Activated CD8-positive, alpha-beta memory T cell treated with anti-CD3 and anti-CD28 coated beads, Interleukin-2, amount 50 U/mL, for 24 hours (primary cell): ENCODE measurements around the gene ABHD17A.

ENCODE experiments used
- DNase-seq: peaks from one replicate; pipeline ENCODE4 v3.0.0-alpha.2; 2020; ENCODE audit errors: extremely low read depth

ABHD17A gene

DNA sequence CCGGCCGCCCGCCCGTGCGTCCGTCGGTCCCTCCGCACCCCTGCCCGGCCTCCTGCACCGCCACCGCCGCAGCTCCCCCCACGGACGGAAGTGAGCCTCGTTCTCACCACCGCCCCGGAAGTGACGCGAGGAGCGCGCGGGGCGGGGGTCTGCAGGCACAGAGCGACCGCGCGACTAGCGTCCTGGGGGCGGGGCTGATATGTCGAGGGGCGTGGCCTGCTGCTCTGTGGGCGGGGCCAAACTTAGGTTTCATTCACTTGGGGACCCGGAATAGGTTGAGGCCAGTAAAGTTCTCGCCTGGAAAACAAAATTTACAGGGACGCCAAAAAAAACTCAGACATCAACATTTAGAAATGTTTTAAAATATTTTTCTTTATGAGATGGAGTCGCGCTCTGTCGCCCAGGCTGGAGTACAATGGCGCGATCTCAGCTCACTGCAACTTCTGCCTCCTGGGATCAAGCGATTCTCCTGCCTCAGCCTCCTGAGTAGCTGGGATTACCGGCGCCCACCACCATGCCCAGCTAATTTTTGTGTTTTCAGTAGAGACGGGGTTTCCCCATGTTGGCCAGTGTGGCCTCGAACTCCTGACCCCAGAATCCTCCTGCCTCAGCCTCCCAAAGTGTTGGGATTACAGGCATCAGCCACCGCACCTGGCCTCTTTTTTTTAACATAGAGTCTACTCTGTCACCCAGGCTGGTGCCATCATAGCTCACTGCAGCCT is at the start of gene ABHD17A:
TSS of gene ABHD17A (minus strand) at position 99 of the 722 bp plus-strand sequence. CDS start 3,930 bp downstream, outside the sequence.
- peak; percentile 86 for DNase-seq

DNA sequence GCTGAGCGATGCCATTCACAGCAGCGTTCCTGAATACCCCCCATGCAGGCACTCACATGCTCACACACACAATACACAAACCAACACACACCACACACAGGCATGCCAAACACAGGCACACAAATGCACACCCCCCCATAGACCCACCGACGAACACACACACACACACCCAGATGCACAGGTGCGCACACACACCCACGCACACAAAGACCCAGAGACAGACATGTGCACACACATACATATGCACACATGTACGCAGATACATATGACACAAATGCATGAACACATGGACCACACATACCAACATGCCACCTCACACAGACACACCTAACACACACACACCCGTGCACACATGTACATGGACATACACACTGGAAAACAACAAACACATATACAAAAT is 48.6 kb upstream of the ABHD17A start:
- no peak for DNase-seq

DNA sequence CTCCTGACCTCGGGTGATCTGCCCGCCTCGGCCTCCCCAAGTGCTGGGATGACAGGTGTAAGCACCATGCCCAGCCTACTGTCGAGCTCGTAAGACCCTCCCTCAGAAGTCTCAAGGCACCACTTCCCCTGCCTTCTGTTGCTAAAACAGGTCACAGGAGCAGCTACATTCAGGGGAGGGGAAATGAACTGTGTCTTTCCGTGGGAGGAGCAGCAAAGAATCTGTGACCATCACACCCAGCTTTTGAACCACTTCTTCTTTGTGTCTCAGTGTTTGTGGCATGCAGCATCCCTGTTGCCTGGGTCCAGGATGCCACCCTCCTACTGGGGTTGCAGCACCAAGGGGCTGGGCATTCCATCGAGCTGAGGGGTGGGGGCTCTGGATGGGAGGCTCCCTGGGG is 47.9 kb upstream of the ABHD17A start:
- no peak for DNase-seq

DNA sequence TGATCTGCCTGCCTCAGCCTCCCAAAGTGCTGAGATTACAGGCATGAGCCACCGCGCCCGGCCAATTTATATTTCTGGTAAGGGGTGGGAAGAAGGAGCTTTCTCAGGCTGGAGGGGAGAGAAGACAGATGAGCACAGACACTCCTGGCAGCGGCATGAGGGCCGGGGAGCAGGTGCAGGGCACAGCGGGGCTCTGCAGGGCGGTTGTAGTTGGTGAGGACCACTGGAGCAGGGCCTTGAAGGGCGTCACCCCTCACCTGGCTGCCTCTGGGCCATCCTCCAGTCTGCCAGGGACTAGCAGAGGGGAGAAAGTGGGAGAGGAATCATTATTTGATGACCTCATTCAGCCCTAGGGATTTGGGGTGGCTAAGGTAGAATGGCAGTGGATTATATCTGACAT is 47.1 kb upstream of the ABHD17A start:
- no peak for DNase-seq

DNA sequence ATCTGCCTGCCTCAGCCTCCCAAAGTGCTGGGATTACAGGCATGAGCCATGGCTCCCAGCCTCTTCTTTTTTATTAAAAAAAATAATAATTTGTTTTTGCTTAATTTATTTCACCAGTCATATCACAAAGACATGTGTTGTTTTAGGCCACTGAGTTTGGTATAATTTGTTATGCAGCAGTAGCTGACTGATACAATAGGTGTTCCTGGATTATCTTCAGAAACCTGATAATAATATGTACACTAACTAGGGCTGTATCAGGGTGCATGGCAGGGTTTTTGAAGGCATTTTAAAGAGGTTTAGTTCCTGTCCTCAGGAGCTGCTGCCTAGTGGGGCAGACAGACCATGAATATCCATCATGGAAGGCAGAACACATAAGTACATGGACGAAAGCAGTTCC is 46.1 kb upstream of the ABHD17A start:
- DNase-seq, result no peak

DNA sequence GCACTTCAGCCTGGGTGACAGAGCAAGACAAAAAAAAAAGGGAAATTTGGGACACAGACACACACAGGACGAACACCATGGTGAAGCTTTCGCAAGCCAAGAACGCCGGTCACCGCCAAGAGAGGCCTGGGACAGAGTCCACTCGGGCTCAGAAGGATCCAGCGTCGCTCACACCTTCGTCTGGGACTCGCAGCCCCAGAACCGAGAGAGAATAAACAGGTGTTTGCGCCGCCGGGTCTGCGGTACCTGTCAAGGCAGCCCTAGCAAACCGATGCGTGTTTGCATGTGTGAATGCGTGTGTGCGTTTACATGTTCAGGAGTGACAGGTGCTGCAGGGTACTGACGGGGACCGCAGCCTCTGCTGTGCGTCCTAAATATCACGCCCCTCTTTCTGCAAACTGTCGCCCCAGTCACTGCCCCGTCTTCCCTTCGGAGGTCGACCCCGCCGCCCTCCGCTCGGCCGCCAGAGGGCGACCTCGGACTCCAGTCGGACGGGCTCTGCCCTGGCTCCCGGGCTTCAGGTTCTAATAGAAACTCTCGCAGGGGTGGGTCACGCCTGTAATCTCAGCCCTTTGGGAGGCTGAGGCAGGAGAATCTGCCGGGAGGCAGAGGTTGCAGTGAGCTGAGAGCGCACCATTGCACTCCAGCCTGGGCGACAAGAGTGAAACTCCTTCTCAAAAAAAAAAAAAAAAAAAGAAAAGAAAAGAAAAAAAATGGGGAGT is 43.9 kb upstream of the ABHD17A start:
- DNase-seq, result no peak

DNA sequence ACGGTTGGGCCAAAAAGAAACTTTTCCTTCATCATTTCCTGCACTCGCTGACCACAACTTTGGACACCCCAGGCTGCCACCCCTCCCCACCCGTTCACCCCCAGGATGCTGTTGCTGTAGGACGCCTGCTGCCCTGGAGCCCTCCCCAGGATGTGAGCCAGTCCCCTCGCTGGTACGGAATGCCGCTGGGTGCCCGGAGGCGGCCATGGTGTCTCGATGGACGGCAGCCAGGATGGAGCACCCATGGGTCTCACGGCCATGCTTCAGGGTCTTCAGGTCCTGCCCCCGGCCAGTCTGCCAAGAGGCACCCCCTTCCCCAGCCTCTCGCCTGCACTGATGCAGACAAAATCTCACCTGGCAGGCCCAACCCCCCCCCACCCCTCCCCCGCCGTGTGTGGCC is 40.2 kb upstream of the ABHD17A start:
- no peak for DNase-seq

DNA sequence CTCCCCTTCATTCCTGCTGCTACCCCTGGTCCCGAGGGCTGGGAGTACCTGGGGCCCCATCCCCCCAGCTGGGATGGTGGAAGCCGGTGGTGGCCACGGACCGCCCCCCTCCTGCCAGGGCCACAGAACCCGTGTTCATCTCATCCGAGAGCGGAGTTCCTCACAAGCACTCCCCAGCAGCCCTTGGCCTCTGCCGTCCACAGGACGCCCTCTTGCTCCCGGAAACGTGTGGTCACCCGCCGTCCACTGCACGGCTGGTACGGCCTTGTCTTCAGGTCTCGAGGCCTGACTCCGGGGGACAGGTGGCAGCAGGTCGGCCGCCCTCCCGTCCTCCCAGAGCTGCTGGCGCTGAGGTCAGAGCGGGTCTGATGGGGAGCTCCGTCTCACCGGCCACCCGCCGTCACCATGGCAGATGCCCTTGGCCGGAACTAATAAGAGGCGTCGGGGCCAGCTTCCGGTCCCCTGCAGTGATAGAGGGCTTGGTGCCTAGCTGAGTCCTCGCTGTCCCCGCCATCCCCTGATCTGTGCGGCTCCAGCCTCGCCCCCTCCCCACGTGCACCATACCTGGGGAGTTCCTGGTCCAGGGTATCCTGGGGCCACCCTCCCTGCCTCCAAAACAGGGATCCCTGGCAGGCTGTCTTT is 39.1 kb upstream of the ABHD17A start:
- DNase-seq, result no peak

DNA sequence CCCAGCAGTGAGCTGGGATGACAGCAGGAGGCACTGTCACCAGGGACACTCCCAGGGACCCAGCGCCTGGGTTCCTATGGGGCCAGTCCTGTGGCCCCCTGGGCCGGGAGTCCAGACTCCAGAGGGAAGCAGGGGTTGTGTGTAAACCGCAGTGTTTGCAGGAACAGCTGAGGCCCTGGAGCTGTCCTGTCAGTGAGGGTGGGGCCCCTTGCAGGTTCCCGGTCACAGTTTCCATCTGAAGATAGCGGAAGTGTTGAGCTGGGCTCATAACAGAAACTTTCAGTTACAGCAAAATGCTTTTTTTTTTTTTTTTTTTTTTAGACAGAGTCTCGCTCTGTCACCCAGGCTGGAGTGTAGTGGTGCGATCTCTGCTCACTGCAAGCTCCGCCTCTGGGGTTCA is 38.0 kb upstream of the ABHD17A start:
- no peak for DNase-seq

DNA sequence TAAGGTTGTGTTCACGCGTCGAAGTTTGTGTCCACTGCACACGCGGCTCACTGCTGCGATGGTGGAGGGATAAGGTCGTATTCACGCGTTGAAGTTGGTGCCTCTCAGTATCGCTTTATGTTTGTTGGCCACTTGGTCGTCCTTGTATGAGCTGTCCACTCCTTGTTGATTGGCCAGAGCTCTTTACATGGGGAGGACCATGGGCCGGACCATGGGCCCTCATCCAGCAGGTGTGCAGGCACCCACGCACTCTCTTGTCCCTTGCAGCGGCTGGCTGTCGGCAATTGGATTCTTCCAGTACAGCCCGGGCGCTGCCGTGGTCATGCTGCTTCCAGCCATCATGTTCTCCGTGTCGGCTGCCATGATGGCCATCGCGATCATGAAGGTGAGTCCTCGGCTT is 37.5 kb upstream of the ABHD17A start:
- no peak for DNase-seq

DNA sequence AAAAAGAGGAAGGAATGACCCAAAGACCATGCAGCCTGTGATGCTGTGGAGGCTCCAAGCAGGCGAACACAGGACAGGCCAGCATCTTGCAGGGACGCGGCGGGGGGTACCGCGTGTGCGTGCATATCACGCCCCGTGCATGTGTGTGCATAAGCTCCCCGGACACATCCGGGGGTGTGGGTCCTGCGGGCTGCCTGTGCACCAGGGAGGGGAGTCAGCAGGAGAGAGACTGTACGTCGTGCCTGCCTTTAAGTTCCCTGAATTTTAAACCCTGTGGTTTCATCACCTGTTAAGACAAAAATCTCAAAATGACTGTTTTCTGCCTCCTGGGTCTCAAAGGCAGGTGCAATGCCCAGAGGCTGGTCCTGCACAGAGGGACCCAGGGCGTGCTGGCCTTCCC is 36.5 kb upstream of the ABHD17A start:
- no peak for DNase-seq

DNA sequence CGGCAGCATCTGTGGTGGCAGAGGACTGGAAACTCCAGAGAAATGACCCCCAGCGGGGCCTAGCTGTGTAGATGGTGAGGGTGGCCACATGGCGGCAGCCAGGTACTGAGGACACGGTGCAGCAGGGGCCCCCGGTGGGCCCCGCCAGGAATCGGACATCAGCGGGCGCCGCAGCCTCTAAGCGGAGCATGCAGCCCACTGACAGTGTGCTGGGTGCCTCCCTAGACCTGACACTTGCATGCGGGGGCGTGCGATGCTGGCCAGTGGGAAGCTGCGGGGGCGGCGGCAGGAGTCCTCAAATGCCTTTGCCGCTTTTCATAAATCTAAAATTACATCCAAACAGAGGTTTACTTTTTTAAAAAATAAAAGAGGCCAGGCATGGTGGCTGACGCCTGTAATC is 36.0 kb upstream of the ABHD17A start:
- DNase-seq, result no peak

DNA sequence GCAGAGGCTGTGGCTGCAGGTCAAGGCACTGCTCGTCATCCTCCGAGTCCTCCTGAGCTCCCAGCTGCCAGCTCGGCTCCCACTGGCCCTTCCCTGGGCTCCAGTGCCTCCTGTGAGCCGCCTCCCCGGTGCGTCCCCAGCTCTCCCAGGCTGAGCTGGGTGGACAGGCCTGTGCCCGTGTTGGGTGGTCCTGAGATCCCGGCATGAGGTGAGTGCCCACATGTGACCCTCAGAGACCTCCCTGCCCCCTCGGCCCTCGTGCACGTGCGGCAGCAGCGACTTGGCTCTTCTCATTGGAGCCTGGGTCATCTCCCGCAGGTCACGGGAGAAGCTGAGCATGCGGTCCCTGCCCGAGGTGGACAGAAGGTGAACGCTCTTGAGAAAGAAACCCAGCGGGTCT is 35.3 kb upstream of the ABHD17A start:
- DNase-seq, result no peak

DNA sequence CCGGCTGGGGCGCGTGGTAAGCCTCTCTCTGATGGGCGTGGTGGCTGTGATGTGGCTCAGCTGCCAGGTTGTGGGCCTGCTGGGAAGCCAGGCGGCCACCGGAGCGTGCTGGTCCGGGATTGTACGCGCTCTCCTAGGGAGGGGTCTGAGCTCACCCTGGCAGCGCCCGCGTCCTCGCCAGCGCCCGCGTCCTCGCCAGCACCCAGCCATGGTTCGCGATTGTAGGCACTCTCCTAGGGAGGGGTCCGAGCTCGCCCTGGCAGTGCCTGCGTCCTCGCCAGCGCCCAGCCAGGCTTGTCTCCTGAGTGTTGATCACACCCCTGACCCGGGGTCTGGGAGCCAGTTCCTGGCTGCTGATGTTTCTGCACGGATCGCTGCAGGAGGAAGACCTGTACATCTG is 33.7 kb upstream of the ABHD17A start:
- no peak for DNase-seq

DNA sequence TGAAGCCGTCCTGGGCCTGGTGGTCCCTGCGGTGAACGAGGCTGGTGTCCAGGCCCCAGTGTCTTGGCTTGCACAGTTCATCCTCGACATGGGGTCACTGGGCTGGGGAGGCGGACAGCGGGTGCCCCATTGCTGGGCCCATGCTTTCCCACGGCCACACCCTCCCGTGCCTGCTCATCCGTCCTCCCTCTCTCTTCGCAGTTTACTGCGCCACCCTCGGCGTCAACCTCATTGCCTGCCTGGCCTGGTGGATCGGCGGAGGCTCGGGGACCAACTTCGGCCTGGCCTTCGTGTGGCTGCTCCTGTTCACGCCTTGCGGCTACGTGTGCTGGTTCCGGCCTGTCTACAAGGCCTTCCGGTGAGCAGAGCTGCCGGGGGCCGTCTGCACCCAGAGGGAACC is 32.6 kb upstream of the ABHD17A start:
- no peak for DNase-seq

DNA sequence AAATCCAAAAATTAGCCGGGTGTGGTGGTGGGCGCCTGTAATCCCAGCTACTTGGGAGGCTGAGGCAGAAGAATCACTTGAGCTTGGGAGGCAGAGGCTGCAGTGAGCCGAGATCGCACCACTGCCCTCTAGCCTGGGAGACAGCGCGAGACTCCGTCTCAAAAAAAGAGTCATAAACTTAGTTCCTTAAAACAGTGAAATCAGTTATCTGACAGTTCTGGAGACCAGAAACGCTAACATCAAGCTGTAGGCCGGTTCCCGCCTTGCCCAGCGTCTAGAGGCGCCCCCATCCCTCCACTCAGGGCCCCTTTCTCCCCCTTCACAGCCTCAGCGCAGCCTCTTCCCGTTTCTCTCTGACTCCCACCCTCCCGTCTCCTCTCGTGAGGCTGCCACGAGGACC is 31.9 kb upstream of the ABHD17A start:
- DNase-seq, result no peak

DNA sequence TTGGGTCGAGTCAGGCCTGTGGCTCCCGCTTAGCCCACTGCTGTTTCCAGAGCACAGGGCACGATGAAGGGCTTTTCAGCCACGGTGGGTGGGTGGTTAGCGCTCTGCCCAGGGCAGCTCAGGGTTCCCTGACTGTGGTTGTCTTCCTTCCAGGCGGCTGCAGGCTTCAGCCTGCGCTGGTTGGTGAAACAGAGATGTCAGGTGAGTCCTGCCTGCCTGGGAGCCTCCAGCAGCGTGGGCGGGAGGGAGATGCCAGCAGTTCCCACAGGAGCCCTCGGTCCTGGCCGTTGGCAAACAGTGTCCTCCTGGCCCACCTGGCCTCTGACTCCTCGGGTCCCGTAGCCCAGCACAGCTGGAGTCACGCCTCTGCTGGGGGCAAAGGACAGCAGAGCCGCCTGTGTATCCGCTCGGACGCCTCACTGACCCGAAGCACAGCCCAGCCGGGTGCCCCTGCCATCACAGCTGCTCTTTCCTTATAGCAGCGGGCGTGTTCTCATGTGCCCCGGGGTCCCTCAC is 29.6 kb upstream of the ABHD17A start:
- no peak for DNase-seq

DNA sequence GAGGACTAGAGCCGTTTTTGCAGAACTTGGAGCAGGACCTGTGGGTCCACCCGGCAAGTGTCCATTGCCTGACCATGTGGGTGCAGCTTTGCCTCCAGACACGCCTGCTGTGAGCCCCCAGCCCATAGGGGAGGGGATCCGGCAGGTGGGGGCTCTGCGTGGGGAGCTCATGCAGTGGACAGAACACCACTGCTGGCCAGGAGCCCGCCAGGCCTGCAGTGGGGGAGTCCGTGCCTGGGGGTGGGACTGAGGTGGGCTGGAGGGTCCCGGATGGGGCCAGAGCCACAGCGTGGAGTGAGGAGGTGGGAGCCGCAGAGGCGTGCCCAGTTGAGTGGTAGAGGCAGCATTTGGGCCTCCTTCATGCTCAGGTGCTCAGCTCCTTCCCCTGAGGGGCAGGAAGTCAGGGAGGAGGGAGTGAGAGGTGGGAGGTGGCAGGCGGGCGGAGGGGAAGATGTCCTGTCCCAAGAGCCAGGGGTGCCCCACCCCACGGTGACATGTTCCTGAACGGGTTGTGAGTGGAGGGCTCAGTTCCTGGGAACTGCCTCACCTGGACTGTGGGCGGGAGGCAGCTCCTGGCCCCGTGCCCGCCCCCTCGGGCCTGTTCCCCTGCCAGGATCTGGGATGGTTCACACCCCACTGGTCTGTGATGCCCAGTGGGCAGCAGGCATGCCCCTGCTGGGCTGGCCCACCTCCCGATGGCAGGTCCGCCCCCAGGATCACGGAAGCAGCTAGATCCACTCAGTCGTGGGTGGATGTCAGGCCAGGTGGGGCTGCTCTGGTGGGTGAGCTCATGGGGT is 28.7 kb upstream of the ABHD17A start:
- no peak for DNase-seq

DNA sequence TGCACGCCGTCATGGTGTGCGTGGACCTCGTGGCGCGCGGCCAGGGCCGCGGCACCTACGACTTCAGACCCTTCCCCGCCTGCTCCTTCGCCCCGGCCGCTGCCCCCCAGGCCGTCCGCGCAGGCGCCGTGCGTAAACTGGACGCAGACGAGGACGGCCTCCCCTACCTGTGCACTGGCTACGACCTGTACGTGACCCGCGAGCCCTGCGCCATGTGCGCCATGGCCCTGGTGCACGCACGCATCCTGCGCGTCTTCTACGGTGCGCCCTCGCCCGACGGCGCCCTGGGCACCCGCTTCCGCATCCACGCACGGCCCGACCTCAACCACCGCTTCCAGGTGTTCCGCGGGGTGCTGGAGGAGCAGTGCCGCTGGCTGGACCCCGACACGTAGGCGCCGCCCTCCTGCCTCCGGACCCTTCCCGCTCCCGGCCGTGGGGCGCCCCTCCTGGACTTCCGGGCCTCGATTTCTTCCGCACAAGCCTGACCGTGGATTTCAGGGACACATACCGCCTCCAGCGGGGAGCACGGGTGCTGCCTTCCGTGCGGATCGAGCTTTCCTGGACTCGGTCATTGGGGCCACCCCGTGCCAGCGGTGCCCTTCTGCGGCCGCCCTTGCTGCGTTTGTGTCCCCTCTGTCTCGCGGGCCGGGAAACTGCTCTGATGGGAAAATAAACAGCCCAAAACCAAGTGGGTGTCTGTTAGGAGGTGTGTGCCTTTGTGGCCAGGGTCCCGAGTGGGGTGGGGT is 27.6 kb upstream of the ABHD17A start:
- no peak for DNase-seq

DNA sequence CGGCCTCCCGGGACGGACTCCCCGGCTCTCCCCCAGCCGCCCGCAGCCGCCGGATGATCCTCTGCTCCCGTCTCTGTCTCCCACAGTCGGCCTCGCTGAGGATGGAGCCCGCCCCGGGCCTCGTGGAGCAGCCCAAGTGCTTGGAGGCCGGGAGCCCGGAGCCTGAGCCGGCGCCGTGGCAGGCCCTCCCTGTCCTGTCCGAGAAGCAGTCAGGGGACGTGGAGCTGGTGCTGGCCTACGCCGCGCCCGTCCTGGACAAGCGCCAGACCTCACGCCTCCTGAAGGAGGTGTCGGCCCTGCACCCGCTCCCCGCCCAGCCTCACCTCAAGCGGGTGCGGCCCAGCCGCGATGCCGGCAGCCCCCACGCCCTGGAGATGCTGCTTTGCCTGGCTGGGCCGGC is 26.7 kb upstream of the ABHD17A start:
- no peak for DNase-seq

DNA sequence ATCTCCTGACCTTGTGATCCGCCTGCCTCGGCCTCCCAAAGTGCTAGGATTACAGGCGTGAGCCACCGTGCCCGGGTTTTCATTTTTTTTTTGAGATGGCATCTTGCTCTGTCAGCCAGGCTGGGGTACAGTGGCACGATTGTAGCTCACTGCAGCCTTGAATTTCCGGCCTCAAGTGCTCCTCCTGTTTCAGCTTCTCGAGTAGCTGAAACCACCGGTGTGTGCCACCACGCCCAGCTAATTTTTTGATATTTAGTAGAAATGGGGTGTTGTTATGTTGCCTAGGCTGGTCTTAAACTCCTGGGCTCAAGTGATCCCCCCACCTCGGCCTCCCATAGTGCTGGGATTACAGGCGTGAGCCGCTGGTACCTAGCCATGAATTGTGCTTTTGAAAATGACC is 25.8 kb upstream of the ABHD17A start:
- no peak for DNase-seq
